ENCODE measurements around the gene MBTPS1.

DNA sequence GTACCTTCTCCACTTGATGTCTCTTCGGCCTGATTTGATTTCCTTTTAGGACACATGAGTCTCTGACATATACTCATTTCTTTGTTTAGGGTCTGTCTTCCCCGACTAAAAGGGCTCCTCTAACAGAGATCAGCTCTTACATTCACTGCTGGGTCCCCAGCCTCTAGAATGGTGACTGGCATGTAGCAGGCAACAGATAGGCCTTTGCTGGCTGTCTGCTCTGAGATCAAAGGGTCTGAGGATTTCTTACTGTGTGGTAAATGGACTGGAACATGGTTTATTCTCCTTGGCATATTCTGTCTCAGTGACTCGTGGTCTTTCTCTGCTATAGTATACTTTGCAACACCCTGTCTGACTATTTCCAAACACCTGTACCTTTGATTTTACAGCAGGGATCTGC is 45.1 kb upstream of the MBTPS1 start:
- no peak for TF ChIP-seq POLR2A (IDR thresholded peaks at IDR 0.05; ENCODE audit: low read depth, low read length)
- no peak for TF ChIP-seq POLR2AphosphoS5 (IDR thresholded peaks at IDR 0.05; ENCODE audit: low read depth, low read length)
